ENCODE measurements around the gene COLEC12.
A peak's percentile ranks its signal among the peaks of the same experiment; 100 is the strongest.

The COLEC12 gene

DNA sequence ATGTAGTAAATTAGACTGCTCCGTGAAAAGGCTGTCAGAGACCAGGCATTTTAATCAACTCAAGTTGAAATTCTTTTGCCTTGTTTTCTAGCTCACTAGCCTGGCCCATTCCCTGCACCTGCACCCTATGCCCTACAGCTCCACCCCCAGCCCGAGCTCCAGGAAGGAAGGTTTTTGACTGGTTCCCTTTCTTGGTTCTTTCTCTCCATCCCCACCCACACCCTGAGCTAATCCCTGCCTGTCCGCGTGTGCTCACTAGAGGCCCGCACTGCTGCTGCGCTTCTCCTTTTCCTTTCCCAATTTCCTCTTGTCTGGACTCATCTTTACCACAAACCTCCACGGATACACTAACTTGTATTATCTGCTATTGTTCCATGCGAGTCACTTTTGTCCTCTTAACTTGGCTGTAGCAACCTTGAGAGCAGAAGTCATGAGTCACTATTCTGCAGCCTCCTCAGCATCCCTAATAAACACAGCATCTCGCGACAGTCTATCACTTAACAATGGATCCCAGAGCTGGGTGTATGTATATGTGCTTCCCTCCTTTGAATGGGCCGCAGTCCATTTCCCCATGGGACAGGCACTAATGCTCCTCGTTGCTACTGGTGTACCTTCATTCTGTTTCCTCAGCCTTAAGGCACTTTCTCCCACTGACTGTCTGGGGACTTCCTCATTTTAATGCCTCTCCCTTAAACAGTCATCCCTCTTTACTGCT, 36.5 kb downstream of the COLEC12 start:
- no peak overlapping the region for H3K4me3 ChIP-seq (ENCODE audit: low read depth, low read length)
- peak; percentile 82 for DNase-seq (ENCODE audit: low read depth)
- TF ChIP-seq, protein P1, sequence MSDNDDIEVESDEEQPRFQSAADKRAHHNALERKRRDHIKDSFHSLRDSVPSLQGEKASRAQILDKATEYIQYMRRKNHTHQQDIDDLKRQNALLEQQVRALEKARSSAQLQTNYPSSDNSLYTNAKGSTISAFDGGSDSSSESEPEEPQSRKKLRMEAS (IDR thresholded peaks at IDR 0.05; ENCODE audit: low read depth, low read length), result no peak
- TF ChIP-seq MYC (IDR thresholded peaks at IDR 0.05; ENCODE audit: low read depth, low read length) (no peak), POLR2A (IDR thresholded peaks at IDR 0.05; ENCODE audit: extremely low read depth, insufficient read length) (no peak)
- TF ChIP-seq, protein P2, sequence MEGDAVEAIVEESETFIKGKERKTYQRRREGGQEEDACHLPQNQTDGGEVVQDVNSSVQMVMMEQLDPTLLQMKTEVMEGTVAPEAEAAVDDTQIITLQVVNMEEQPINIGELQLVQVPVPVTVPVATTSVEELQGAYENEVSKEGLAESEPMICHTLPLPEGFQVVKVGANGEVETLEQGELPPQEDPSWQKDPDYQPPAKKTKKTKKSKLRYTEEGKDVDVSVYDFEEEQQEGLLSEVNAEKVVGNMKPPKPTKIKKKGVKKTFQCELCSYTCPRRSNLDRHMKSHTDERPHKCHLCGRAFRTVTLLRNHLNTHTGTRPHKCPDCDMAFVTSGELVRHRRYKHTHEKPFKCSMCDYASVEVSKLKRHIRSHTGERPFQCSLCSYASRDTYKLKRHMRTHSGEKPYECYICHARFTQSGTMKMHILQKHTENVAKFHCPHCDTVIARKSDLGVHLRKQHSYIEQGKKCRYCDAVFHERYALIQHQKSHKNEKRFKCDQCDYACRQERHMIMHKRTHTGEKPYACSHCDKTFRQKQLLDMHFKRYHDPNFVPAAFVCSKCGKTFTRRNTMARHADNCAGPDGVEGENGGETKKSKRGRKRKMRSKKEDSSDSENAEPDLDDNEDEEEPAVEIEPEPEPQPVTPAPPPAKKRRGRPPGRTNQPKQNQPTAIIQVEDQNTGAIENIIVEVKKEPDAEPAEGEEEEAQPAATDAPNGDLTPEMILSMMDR (IDR thresholded peaks at IDR 0.05; ENCODE audit: low read depth, low read length), result no peak

DNA sequence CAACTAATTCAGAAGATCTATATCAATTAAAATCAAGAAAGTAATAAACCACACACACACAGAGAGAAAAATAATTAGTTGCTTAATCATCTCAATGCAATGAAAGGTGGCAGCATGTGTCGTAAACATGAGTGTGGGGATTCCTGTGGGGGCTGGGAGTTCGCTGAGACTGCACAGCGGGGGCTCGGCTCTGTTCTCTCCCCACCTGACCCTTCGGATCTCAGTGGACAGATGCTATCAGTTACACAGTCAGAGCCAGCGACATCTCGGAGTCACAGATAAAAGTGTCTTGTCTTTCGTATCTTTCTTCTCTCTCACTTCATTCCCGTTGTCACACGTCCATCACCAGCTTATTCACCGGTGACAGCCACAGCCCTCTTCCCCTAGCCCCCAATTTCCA, 37.1 kb downstream of the COLEC12 start:
- no peak for DNase-seq (ENCODE audit: low read depth)
- TF ChIP-seq POLR2A (IDR thresholded peaks at IDR 0.05; ENCODE audit: extremely low read depth, insufficient read length), result no peak
- TF ChIP-seq, protein P1 (IDR thresholded peaks at IDR 0.05; ENCODE audit: low read depth, low read length), result no peak
- TF ChIP-seq, protein P2 (IDR thresholded peaks at IDR 0.05; ENCODE audit: low read depth, low read length), result no peak
- TF ChIP-seq MYC (IDR thresholded peaks at IDR 0.05; ENCODE audit: low read depth, low read length), result no peak
- no peak overlapping the region for H3K4me3 ChIP-seq (ENCODE audit: low read depth, low read length)

DNA sequence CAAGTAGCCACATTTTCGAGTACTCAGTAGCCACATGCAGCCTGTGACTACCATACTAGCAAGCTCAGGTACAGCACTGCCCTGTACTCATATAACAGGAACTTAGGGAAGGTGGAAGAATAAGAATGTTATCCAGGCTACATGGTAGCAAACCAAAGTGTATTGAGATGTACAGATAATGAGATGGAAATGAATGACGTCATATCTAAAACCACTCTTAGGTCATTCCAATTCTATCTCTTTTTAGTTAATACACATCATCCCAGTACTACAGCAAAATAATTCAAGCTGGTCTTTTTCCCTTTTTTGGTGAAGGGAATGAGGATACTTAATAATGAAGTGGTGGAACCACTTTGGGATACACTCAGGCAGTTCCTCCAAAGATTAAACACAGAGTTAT, 38.7 kb downstream of the COLEC12 start:
- TF ChIP-seq, protein P2 (IDR thresholded peaks at IDR 0.05; ENCODE audit: low read depth, low read length), result no peak
- TF ChIP-seq POLR2A (IDR thresholded peaks at IDR 0.05; ENCODE audit: extremely low read depth, insufficient read length) (no peak), MYC (IDR thresholded peaks at IDR 0.05; ENCODE audit: low read depth, low read length) (no peak)
- TF ChIP-seq, protein P1 (IDR thresholded peaks at IDR 0.05; ENCODE audit: low read depth, low read length), result no peak
- H3K4me3 ChIP-seq (ENCODE audit: low read depth, low read length), result no peak overlapping the region
- DNase-seq (ENCODE audit: low read depth), result no peak

DNA sequence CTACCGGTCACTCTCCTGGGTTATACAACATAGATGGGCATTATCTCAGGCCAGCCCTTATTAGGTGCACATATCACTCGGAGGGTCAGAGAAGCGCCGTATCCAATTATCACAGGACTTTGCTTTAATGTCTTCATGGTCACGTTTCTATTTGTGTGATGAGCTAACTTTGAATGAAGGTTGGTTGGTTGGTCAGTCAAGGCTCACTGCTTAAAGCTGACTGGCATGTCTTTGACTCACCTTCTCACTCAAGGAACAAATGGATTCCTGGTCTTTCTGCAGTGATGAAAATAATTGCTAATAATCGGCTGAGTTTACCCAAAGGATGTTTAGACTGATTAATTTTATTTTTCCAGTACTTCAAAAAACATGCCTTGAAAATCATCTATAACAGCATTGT, 39.7 kb downstream of the COLEC12 start:
- TF ChIP-seq, protein P2 (IDR thresholded peaks at IDR 0.05; ENCODE audit: low read depth, low read length), result no peak
- TF ChIP-seq, protein P1 (IDR thresholded peaks at IDR 0.05; ENCODE audit: low read depth, low read length), result no peak
- TF ChIP-seq MYC (IDR thresholded peaks at IDR 0.05; ENCODE audit: low read depth, low read length), result no peak
- TF ChIP-seq POLR2A (IDR thresholded peaks at IDR 0.05; ENCODE audit: extremely low read depth, insufficient read length), result no peak
- DNase-seq (ENCODE audit: low read depth), result no peak
- H3K4me3 ChIP-seq (ENCODE audit: low read depth, low read length), result no peak overlapping the region

DNA sequence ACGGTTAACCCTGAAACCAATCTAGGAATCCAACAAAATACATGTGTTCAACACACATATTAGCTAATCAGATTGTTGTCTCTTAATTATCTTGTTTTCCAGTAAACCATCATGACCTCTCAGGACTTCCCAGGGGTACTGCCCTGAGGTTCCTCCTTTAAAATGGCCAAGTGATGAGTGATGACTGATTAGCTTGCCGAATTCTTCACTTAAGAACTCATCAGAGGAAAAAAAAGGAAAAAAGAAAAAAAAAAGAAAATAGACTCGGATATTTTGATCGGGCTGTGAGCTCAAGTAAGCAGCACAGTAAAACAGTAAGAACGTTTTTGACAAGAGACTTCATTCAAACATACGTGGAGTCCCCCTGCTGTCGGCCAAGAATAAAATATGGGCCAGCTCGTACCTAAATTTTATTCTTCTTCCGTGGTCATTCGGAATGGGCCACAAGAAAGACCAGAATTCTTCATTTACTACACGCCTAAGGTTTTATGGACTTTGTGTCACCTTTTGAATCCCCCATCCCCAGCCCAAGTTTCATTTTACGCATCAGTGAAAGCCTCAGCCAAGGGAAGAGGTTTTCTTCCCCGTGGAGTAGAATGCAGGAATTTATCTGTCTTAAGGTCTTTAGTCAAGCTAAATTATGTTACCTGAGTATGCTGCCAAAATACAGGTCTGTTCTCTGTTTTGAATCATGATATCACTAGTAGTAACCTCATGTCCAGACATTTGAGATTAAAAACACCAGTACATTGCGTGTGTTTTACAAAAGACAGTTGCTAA, 40.5 kb downstream of the COLEC12 start:
- TF ChIP-seq MYC (IDR thresholded peaks at IDR 0.05; ENCODE audit: low read depth, low read length), result no peak
- no peak for DNase-seq (ENCODE audit: low read depth)
- H3K4me3 ChIP-seq (ENCODE audit: low read depth, low read length), result no peak overlapping the region
